Muscle of back (tissue), 11 donors: Measurements from ENCODE around the gene MEDAG. TPM values are rescaled to one million over a fixed set of nuclear protein-coding genes. Genes with fewer than 3 reads are reported as not detected.

ENCODE experiments used
- DNase-seq, 3 donors: peaks; one replicate each; pipeline versions ENCODE4 v3.0.0 to v3.0.0-alpha.2; 2013
- polyA plus RNA-seq, 10 donors: library from polyadenylated mRNA; unstranded; fragments of 120-200 nt; gene quantifications; one replicate each; pipeline ENCODE4 v1.2.1, GENCODE V29; 2013; ENCODE audit not compliant: insufficient read length in 10 of 10

The MEDAG gene
- polyA plus RNA-seq, 10 donors, result 5.1 to 19.5 (median 9.8) TPM

- no peak for DNase-seq
Measured at GRCh38 chr13:30943881-30944280, 37.8 kb downstream of the MEDAG start.

GRCh38 chr13:30957258-30957943 lies 51.3 kb downstream of the MEDAG start:
- no peak for DNase-seq

GRCh38 chr13:30959678-30960077 lies 53.6 kb downstream of the MEDAG start:
- DNase-seq, result no peak

GRCh38 chr13:30963791-30964190 lies 57.7 kb downstream of the MEDAG start:
- DNase-seq, result peak in 2 of 3 donors; percentile 10 to 30

GRCh38 chr13:30965380-30965779 lies 59.3 kb downstream of the MEDAG start:
- DNase-seq, result no peak

GRCh38 chr13:30966101-30966500 lies 60.0 kb downstream of the MEDAG start:
- DNase-seq, result peak in 1 of 3 donors; percentile 1

GRCh38 chr13:30968846-30969245 lies 62.8 kb downstream of the MEDAG start:
- no peak for DNase-seq

GRCh38 chr13:30971575-30971974 lies 65.5 kb downstream of the MEDAG start:
- no peak for DNase-seq

- peak in 1 of 3 donors; percentile 64 for DNase-seq
Measured at GRCh38 chr13:30972888-30973377, 66.9 kb downstream of the MEDAG start.

GRCh38 chr13:30974350-30974749 lies 68.3 kb downstream of the MEDAG start:
- DNase-seq, result no peak

Other genes starting within 250 kb of the MEDAG start
- 1 to 10 TPM; 3.9 to 7.3 (median 5.6) TPM for gene ALOX5AP, start 170.7 kb upstream of the MEDAG start, polyA plus RNA-seq
- gene TEX26, start 26.4 kb downstream of the MEDAG start, polyA plus RNA-seq, result under 1 TPM in 7 of 10 donors, not detected in 3; 0.15 to 0.74 (median 0.29) TPM